ENCODE measurements around the gene RAD51B. TPM values are rescaled to one million over a fixed set of nuclear protein-coding genes. Genes with fewer than 3 reads are reported as not detected.
"Not testable (repeated sequence)": the region's sequence is repeated elsewhere in the genome, so short reads cannot be mapped to it uniquely, and the experiment has no call there.

RAD51B gene
- total RNA-seq, 1 experiment from 2014 or later: 7.2 TPM

- H3K9me3 ChIP-seq: no peaks in the 10 kb centered on the region
- DNase-seq: peak; percentile 36
- H3K4me3 ChIP-seq: no peak overlapping the region
- H3K36me3 ChIP-seq: no peaks in the 10 kb centered on the region
- H3K27me3 ChIP-seq: no peaks in the 10 kb centered on the region
Observed at GRCh38 chr14:68695856-68696255, 876.3 kb downstream of the RAD51B start.

DNA sequence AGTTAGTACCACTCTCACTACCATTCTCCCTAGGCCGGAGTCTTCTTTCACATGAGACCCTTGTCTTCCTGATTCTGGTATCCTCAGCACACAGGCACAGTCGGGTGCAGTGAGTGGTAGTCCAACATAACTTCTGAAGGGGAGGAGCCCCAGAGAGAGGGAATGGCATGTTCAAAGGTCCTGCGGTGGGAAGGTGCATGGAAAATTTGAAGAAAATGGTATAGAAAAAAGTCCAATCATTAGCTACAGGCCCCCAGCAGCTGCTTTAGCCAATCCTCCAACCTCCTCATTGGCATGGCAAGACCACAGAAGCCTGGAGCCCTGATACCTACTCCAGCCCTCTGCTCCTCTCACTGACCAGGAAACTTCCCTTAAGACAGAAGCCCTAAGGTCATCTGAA is 876.7 kb downstream of the RAD51B start:
- Histone ChIP-seq H3K36me3 (no peaks in the 10 kb centered on the region), H3K27me3 (no peaks in the 10 kb centered on the region), H3K4me3 (no peak overlapping the region), H3K9me3 (no peaks in the 10 kb centered on the region)
- DNase-seq: no peak

DNA sequence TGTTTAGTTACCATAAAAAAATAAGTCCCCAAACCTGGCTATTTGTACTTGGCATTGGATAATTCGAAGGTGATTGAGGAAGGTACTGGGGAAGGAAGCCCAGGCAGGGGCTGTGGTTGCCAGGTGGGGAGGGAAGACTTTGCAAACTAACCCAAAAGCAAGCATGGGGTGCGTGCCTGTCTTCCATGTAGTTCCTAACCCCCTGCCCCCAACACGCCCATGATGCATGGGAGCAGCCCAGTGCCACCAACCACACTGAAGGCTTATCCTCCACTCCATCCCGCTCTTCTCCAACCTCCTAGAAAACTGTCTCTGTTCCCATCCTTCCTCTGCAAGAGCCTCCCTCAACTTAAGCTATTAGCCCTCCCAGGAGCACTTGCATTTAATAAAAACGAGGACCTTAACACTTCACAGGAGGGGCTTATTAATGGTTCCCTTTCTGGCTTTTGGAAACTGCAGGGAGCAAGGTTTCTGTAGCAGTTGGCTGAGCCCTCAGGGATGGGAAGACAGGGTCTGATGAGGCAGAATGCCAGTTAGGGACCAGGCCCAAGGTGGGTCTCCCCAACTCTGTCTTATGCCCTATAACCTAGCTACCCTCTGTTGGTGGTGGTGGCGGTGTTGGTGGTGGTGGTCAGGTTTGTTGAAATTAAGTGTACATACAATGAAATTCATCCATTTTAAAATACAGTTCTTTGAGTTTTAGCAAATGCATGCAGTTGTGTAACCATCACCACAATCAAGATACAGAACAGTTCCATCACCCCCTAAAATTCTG is 877.3 kb downstream of the RAD51B start:
- no peak for DNase-seq
- Histone ChIP-seq H3K9me3 (no peaks in the 10 kb centered on the region), H3K27me3 (no peaks in the 10 kb centered on the region), H3K4me3 (no peak overlapping the region), H3K36me3 (no peaks in the 10 kb centered on the region)

- not testable (repeated sequence) for H3K27me3 ChIP-seq, H3K4me3 ChIP-seq, H3K9me3 ChIP-seq, DNase-seq, H3K36me3 ChIP-seq
Observed at GRCh38 chr14:68698773-68699172, 879.2 kb downstream of the RAD51B start.

DNA sequence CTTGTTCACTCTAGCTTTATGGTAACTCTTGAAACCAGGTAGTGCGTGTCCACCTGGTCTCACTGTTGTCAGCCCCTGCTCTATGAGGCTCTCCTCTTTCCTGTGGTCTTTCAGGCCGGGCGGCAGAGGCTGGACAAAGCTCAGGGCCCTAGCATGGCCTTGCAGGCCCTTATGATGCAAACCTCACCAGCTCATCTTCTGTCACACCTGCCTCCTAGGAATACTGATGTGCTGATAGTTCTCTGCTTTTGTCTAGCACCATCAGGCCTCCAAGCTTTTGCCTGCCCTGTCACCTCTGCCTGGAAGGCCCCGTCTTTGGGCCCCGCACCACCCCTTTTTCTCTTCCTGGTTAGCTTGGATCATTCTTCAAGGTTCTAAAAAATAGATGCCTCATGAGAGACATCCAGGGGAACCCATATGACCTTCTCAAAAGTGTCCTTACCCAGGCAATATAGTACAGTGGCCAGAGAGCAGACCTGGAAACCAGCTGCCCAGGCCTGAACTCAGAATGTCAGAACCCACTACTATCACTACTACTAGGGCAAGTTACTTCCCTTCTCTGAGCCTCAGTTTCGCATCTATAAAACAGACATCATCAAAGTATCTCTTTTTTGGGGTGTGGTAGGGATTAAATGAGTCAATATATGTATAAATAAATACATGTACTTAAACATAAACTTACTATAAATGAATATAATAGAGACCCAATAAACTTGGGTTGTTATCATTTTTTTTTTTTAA is 881.6 kb downstream of the RAD51B start:
- DNase-seq: no peak
- Histone ChIP-seq H3K9me3 (no peaks in the 10 kb centered on the region), H3K36me3 (no peaks in the 10 kb centered on the region), H3K4me3 (no peak overlapping the region), H3K27me3 (no peaks in the 10 kb centered on the region)

DNA sequence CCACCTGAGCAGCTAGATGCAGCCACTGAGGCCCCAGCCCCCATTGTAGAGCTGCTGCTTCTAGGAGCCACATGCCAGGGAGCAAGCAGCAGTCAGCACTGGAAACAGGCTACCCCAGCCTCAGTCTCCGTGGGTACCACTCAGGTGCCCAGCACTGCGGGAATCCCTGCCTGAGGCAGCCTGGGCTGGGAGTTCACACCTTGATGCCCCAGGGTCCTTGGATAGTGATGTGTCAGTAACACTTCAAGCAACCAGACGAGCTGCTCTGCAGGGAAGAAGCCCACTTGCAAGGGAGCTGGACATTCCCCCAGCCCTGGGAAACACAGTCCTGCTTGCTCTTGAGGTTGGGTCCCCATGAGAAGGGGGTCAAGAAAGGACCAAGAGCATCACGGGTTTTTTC is 882.6 kb downstream of the RAD51B start:
- no peaks in the 10 kb centered on the region for H3K27me3 ChIP-seq
- DNase-seq: no peak
- no peaks in the 10 kb centered on the region for H3K9me3 ChIP-seq
- no peaks in the 10 kb centered on the region for H3K36me3 ChIP-seq
- H3K4me3 ChIP-seq: no peak overlapping the region

DNA sequence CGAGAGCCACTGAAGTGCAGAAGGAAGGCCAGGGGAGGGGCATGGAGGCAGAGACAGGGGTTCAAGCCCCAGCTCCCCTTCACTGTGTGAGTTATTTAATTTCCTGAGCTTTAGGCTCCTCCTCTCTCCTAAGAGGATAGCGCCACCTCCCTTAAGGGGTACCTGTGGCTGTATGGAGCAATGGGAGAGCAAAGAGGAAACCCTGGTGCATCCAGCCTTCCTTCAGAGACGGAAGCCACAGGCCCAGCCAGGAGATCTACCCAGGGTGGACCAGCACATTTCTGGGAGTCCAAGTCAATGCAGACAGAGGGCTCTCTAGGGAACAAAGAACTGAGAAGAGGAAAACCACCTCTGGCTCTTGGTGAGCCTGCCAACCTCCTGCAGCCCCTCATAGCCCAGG is 883.0 kb downstream of the RAD51B start:
- Histone ChIP-seq H3K4me3 (no peak overlapping the region), H3K27me3 (no peaks in the 10 kb centered on the region), H3K36me3 (no peaks in the 10 kb centered on the region), H3K9me3 (no peaks in the 10 kb centered on the region)
- DNase-seq: no peak

GRCh38 chr14:68703093-68703492 is 883.5 kb downstream of the RAD51B start:
- H3K4me3 ChIP-seq: no peak overlapping the region
- H3K9me3 ChIP-seq: no peaks in the 10 kb centered on the region
- H3K27me3 ChIP-seq: no peaks in the 10 kb centered on the region
- DNase-seq: peak; percentile 70
- H3K36me3 ChIP-seq: no peaks in the 10 kb centered on the region

GRCh38 chr14:68704736-68705720 is 885.4 kb downstream of the RAD51B start:
- Histone ChIP-seq H3K36me3 (no peaks in the 10 kb centered on the region), H3K9me3 (no peaks in the 10 kb centered on the region), H3K4me3 (no peak overlapping the region), H3K27me3 (no peaks in the 10 kb centered on the region)
- peak; percentile 82 for DNase-seq

DNA sequence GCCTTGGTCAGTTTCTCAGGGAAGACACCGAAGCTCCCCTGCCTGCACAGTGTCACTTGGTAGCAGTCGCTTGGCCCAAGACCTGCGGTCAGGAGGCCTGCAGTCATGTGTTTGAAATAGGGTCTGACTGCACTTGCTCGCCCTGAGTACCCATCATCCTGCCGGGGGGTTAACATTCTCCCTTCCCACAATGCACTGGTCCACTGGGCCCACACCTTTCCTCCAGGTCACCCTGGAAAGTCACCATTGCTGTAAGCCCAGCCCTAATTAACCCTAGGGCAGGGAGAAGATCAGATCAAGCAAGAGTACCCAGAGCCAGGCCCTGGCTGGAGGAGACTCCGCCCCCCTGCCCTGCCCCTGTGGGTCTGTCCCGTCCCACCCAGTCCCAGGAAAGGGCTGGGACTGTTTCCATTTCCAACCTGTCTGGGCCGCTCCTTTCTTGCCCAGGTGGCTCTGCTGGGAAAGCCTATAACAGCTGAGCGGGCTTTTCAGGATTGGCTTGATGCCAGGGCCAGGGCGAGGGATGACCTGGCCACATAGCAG is 886.2 kb downstream of the RAD51B start:
- Histone ChIP-seq H3K4me3 (no peak overlapping the region), H3K27me3 (no peaks in the 10 kb centered on the region), H3K9me3 (no peaks in the 10 kb centered on the region), H3K36me3 (no peaks in the 10 kb centered on the region)
- DNase-seq: no peak

- Histone ChIP-seq H3K9me3 (no peaks in the 10 kb centered on the region), H3K36me3 (no peaks in the 10 kb centered on the region), H3K4me3 (no peak overlapping the region), H3K27me3 (no peaks in the 10 kb centered on the region)
- DNase-seq: no peak
Observed at GRCh38 chr14:68707482-68707881, 887.9 kb downstream of the RAD51B start.

GRCh38 chr14:68708343-68708742 is 888.8 kb downstream of the RAD51B start:
- Histone ChIP-seq H3K4me3 (no peak overlapping the region), H3K9me3 (no peaks in the 10 kb centered on the region), H3K27me3 (no peaks in the 10 kb centered on the region), H3K36me3 (no peaks in the 10 kb centered on the region)
- no peak for DNase-seq

GRCh38 chr14:68709007-68709406 is 889.4 kb downstream of the RAD51B start:
- no peaks in the 10 kb centered on the region for H3K27me3 ChIP-seq
- no peaks in the 10 kb centered on the region for H3K36me3 ChIP-seq
- H3K9me3 ChIP-seq: no peaks in the 10 kb centered on the region
- no peak overlapping the region for H3K4me3 ChIP-seq
- DNase-seq: no peak

- Histone ChIP-seq H3K9me3 (no peaks in the 10 kb centered on the region), H3K36me3 (no peaks in the 10 kb centered on the region), H3K4me3 (no peak overlapping the region), H3K27me3 (no peaks in the 10 kb centered on the region)
- DNase-seq: no peak
Observed at GRCh38 chr14:68710776-68711175, 891.2 kb downstream of the RAD51B start.

- Histone ChIP-seq H3K27me3 (no peaks in the 10 kb centered on the region), H3K36me3 (no peaks in the 10 kb centered on the region), H3K9me3 (no peaks in the 10 kb centered on the region), H3K4me3 (no peak overlapping the region)
- DNase-seq: no peak
Observed at GRCh38 chr14:68711561-68712309, 892.2 kb downstream of the RAD51B start.

- Histone ChIP-seq H3K36me3 (no peaks in the 10 kb centered on the region), H3K9me3 (no peaks in the 10 kb centered on the region), H3K27me3 (no peaks in the 10 kb centered on the region), H3K4me3 (no peak overlapping the region)
- DNase-seq: no peak
Observed at GRCh38 chr14:68712703-68713370, 893.3 kb downstream of the RAD51B start.

All from MG63 (cell line).